A204.1 (cell line): ENCODE data around the gene RPS6KA4.

Experiments
- FAIRE-seq: peaks from 2 replicates; lab custom pipeline; 2012; peaks lifted over from hg19 to GRCh38; lab: Jason Lieb, UNC

Gene RPS6KA4

GRCh38 chr11:64348383-64349024 is 10.5 kb upstream of the RPS6KA4 start:
- no peak for FAIRE-seq

- no peak for FAIRE-seq
These were observed 10.0 kb upstream of the RPS6KA4 start for GRCh38 chr11:64349025-64349387.

GRCh38 chr11:64349404-64349803 is 9.6 kb upstream of the RPS6KA4 start:
- no peak for FAIRE-seq

GRCh38 chr11:64351136-64351631 is 7.8 kb upstream of the RPS6KA4 start:
- no peak for FAIRE-seq

- FAIRE-seq, result no peak
These were observed 6.6 kb upstream of the RPS6KA4 start for GRCh38 chr11:64352099-64352994.

- FAIRE-seq, result no peak
These were observed 5.8 kb upstream of the RPS6KA4 start for GRCh38 chr11:64352995-64353714.

GRCh38 chr11:64353715-64354506 is 5.1 kb upstream of the RPS6KA4 start:
- FAIRE-seq, result no peak

- FAIRE-seq, result no peak
These were observed 3.7 kb upstream of the RPS6KA4 start for GRCh38 chr11:64355078-64355940.

GRCh38 chr11:64356498-64357411 is 2.2 kb upstream of the RPS6KA4 start:
- no peak for FAIRE-seq

GRCh38 chr11:64357446-64357845 is 1.5 kb upstream of the RPS6KA4 start:
- no peak for FAIRE-seq

- no peak for FAIRE-seq
These were observed 942 bp upstream of the RPS6KA4 start for GRCh38 chr11:64357904-64358535.

GRCh38 chr11:64358536-64358906 is 441 bp upstream of the RPS6KA4 start:
- no peak for FAIRE-seq

- FAIRE-seq, result no peak
These were observed 917 bp downstream of the RPS6KA4 start for GRCh38 chr11:64359712-64360445.

- FAIRE-seq, result no peak
These were observed 1.5 kb downstream of the RPS6KA4 start for GRCh38 chr11:64360448-64360921.

GRCh38 chr11:64361659-64362058 is 2.7 kb downstream of the RPS6KA4 start:
- no peak for FAIRE-seq

GRCh38 chr11:64362339-64362738 is 3.4 kb downstream of the RPS6KA4 start:
- FAIRE-seq, result no peak

GRCh38 chr11:64364435-64364834 is 5.5 kb downstream of the RPS6KA4 start:
- no peak for FAIRE-seq

GRCh38 chr11:64364911-64365310 is 5.9 kb downstream of the RPS6KA4 start:
- no peak for FAIRE-seq

GRCh38 chr11:64366751-64367150 is 7.8 kb downstream of the RPS6KA4 start:
- FAIRE-seq, result no peak
